HepG2 (cell line): ENCODE results near the gene PIAS3.

Experiments used
- KAT2B ChIP-seq: fragments of 150-350 bp; IDR thresholded peaks from 2 replicates; pipeline ENCODE4 v1.6.1; 2014; ENCODE audit warnings: low read depth, low read length, borderline replicate concordance
- MAZ ChIP-seq, 2 experiments: sonication (generic) in 1 of 2; formaldehyde crosslinking in 1 of 2; IDR thresholded peaks; 2 replicates each; pipeline versions ENCODE4 v1.5.0 to v1.6.1; 2012 to 2020; ENCODE audit warnings: low read depth in 2 of 2, mild to moderate bottlenecking in 2 of 2, borderline replicate concordance in 1 of 2, improper control_type of control experiment in 1 of 2, low read length in 1 of 2, missing genetic modification reagents in 1 of 2, moderate library complexity in 1 of 2
- POLR2AphosphoS2 ChIP-seq: IDR thresholded peaks from 2 replicates; pipeline ENCODE4 v1.6.1; 2011; ENCODE audit warnings: low read depth, low read length, improper control_type of control experiment
- TP53 ChIP-seq: sonication (generic); formaldehyde crosslinking; conservative IDR thresholded peaks from 2 replicates; pipeline ENCODE4 v1.4.0; 2020; ENCODE audit warnings: missing genetic modification reagents
- ZNF12 ChIP-seq: sonication (generic); formaldehyde crosslinking; IDR thresholded peaks from 2 replicates; pipeline ENCODE4 v1.5.0; 2020; ENCODE audit warnings: missing genetic modification reagents
- TF ChIP-seq, protein P1 (sequence below): sonication (generic); formaldehyde crosslinking; IDR thresholded peaks from one replicate; pipeline ENCODE4 v1.5.1; 2020; ENCODE audit warnings: mild to moderate bottlenecking, missing genetic modification reagents; ENCODE audit errors: not compliant biosample characterization
- TF ChIP-seq, protein P2 (sequence below): IDR thresholded peaks from 2 replicates; pipeline ENCODE4 v1.6.1; 2012; ENCODE audit warnings: inconsistent platforms

DNA sequence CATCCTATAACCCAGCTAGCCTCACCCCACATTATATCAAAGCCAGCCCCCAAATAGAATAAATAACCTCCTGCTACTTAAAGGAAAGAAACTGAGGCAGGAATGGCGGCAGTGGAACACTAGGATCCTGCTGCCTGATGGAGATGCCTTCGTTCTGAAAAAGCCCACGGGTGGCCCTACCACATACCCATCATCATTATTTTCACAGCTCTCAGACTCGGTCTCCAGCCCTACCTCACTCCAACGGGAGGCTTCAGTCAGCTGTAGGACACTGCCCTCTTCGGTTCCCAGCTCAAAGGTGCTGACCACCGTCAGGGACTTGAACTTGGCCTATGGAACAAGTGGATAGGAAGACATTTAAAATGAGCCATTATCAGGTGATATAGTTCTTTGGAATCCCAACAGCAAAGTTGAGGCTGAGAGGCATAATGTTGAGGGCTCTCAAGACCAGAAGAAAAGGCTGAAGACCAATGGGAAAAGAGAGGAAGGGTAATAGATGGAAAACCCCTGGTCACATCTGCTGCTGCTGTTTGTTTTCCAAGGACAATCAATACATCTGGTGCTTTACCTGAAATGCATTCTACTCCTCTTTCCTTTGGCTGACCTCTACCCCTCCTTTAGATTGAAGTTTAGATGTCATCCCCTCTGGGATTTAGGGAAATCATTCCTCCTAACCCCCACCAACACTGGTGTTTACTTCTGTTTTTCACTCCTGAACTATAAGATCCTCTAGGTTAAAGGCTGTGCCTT, 34.6 kb upstream of the PIAS3 start:
- TF ChIP-seq MAZ (IDR thresholded peaks at IDR 0.05; ENCODE audit: borderline replicate concordance, low read depth, low read length) = no peak
- TF ChIP-seq MAZ (CRISPR knock-in tag; IDR thresholded peaks at IDR 0.05; ENCODE audit: low read depth) = no peak
- TF ChIP-seq POLR2AphosphoS2 = no peak
- TF ChIP-seq, protein P1, sequence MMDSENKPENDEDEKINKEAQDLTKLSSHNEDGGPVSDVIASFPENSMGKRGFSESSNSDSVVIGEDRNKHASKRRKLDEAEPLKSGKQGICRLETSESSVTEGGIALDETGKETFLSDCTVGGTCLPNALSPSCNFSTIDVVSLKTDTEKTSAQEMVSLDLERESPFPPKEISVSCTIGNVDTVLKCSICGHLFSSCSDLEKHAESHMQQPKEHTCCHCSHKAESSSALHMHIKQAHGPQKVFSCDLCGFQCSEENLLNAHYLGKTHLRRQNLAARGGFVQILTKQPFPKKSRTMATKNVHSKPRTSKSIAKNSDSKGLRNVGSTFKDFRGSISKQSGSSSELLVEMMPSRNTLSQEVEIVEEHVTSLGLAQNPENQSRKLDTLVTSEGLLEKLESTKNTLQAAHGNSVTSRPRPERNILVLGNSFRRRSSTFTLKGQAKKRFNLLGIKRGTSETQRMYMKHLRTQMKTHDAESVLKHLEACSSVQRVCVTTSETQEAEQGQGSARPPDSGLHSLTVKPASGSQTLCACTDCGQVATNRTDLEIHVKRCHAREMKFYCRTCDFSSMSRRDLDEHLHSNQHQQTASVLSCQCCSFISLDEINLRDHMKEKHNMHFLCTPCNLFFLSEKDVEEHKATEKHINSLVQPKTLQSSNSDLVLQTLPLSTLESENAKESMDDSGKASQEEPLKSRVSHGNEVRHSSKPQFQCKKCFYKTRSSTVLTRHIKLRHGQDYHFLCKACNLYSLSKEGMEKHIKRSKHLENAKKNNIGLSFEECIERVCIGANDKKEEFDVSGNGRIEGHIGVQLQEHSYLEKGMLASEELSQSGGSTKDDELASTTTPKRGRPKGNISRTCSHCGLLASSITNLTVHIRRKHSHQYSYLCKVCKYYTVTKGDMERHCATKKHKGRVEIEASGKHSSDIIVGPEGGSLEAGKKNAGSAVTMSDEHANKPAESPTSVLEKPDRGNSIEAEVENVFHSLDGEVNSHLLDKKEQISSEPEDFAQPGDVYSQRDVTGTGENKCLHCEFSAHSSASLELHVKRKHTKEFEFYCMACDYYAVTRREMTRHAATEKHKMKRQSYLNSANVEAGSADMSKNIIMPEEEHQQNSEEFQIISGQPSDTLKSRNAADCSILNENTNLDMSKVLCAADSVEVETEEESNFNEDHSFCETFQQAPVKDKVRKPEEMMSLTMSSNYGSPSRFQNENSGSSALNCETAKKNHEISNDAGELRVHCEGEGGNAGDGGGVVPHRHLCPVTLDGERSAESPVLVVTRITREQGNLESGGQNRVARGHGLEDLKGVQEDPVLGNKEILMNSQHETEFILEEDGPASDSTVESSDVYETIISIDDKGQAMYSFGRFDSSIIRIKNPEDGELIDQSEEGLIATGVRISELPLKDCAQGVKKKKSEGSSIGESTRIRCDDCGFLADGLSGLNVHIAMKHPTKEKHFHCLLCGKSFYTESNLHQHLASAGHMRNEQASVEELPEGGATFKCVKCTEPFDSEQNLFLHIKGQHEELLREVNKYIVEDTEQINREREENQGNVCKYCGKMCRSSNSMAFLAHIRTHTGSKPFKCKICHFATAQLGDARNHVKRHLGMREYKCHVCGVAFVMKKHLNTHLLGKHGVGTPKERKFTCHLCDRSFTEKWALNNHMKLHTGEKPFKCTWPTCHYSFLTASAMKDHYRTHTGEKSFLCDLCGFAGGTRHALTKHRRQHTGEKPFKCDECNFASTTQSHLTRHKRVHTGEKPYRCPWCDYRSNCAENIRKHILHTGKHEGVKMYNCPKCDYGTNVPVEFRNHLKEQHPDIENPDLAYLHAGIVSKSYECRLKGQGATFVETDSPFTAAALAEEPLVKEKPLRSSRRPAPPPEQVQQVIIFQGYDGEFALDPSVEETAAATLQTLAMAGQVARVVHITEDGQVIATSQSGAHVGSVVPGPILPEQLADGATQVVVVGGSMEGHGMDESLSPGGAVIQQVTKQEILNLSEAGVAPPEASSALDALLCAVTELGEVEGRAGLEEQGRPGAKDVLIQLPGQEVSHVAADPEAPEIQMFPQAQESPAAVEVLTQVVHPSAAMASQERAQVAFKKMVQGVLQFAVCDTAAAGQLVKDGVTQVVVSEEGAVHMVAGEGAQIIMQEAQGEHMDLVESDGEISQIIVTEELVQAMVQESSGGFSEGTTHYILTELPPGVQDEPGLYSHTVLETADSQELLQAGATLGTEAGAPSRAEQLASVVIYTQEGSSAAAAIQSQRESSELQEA (CRISPR knock-in tag) = no peak
- TF ChIP-seq TP53 = no peak
- no peak for TF ChIP-seq ZNF12 (CRISPR knock-in tag)
- no peak for TF ChIP-seq KAT2B
- TF ChIP-seq, protein P2, sequence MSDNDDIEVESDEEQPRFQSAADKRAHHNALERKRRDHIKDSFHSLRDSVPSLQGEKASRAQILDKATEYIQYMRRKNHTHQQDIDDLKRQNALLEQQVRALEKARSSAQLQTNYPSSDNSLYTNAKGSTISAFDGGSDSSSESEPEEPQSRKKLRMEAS = no peak
